Loucy (cell line): Measurements from ENCODE around the gene AGTRAP.

Source experiments
- H2AFZ ChIP-seq: fragments of 200-600 bp; sonication (generic); 2 replicates; pipeline ENCODE4 v1.6.0; 2016; ENCODE audit warnings: antibody characterized with exemption, mild to moderate bottlenecking, low read length, moderate library complexity
- H3F3A ChIP-seq: fragments of 200-600 bp; 2 replicates; pipeline ENCODE4 v1.6.0; 2016; ENCODE audit warnings: antibody characterized with exemption, low read depth, mild to moderate bottlenecking
- H3K27me3 ChIP-seq: fragments of 200-600 bp; sonication (generic); 2 replicates; pipeline ENCODE4 v1.6.1; 2014; ENCODE audit warnings: low read length, mild to moderate bottlenecking; ENCODE audit not compliant: insufficient read depth, poor library complexity, severe bottlenecking
- H3K36me3 ChIP-seq: fragments of 200-600 bp; sonication (generic); 2 replicates; pipeline ENCODE4 v1.6.1; 2016; ENCODE audit warnings: low read length; ENCODE audit not compliant: insufficient read depth
- H3K4me1 ChIP-seq: fragments of 200-600 bp; sonication (generic); 2 replicates; pipeline ENCODE4 v1.5.1; 2014; ENCODE audit warnings: low read length, mild to moderate bottlenecking; ENCODE audit not compliant: insufficient read depth, poor library complexity, severe bottlenecking
- H3K4me2 ChIP-seq: fragments of 200-600 bp; sonication (generic); 2 replicates; pipeline ENCODE4 v1.6.0; 2014; ENCODE audit warnings: antibody characterized with exemption, low read length, low read depth, mild to moderate bottlenecking; ENCODE audit not compliant: poor library complexity, severe bottlenecking
- H3K4me3 ChIP-seq: fragments of 200-600 bp; sonication (generic); 2 replicates; pipeline ENCODE4 v1.5.1; 2014; ENCODE audit warnings: low read length, mild to moderate bottlenecking, mixed read lengths; ENCODE audit not compliant: poor library complexity, severe bottlenecking
- H3K79me2 ChIP-seq: fragments of 200-600 bp; sonication (generic); 2 replicates; pipeline ENCODE4 v1.6.1; 2014; ENCODE audit warnings: low read length; ENCODE audit not compliant: insufficient read depth
- H3K9ac ChIP-seq: fragments of 200-600 bp; sonication (generic); 2 replicates; pipeline ENCODE4 v1.6.0; 2014; ENCODE audit warnings: mild to moderate bottlenecking, low read depth, low read length, moderate library complexity; ENCODE audit not compliant: poor library complexity, severe bottlenecking
- H3K9me2 ChIP-seq: fragments of 200-600 bp; sonication (generic); replicated peaks from 2 replicates; pipeline ENCODE4 v1.6.1; 2016; ENCODE audit warnings: low read depth, low read length, mixed read lengths
- H3K9me3 ChIP-seq: fragments of 200-600 bp; sonication (generic); 2 replicates; pipeline ENCODE4 v1.6.1; 2014; ENCODE audit warnings: mild to moderate bottlenecking, antibody characterized with exemption, low read length, low read depth; ENCODE audit not compliant: insufficient read depth
- H4K20me1 ChIP-seq: fragments of 200-600 bp; sonication (generic); 2 replicates; pipeline ENCODE4 v1.6.0; 2014; ENCODE audit warnings: antibody characterized with exemption, low read length, mild to moderate bottlenecking; ENCODE audit not compliant: insufficient read depth, poor library complexity, severe bottlenecking
- CTCF ChIP-seq: fragments of 200-600 bp; sonication (generic); conservative IDR thresholded peaks from 2 replicates; pipeline ENCODE4 v1.5.1; 2014; ENCODE audit warnings: mild to moderate bottlenecking, antibody characterized with exemption, low read length
- EZH2phosphoT487 ChIP-seq: fragments of 200-600 bp; IDR thresholded peaks from 2 replicates; pipeline ENCODE4 v1.6.1; 2018; ENCODE audit warnings: antibody characterized with exemption, mild to moderate bottlenecking, moderate library complexity, borderline replicate concordance

Gene AGTRAP

GRCh38 chr1:11795238-11795890 is 59.4 kb downstream of the AGTRAP start:
- no peak overlapping the region for H3K4me3 ChIP-seq
- no peak overlapping the region for H3K9ac ChIP-seq
- H4K20me1 ChIP-seq, result no peaks in the 10 kb centered on the region
- H3K4me2 ChIP-seq, result no peak overlapping the region
- H3K9me3 ChIP-seq, result no peaks in the 10 kb centered on the region
- H3F3A ChIP-seq, result no peaks in the 10 kb centered on the region
- no peaks in the 10 kb centered on the region for H3K4me1 ChIP-seq
- H3K79me2 ChIP-seq, result no peaks in the 10 kb centered on the region
- no peaks in the 10 kb centered on the region for H3K27me3 ChIP-seq
- TF ChIP-seq EZH2phosphoT487 (no peak), CTCF (no peak)
- no peaks in the 10 kb centered on the region for H3K9me2 ChIP-seq
- 0 out of 2 replicates have a peak, but pooled peaks cover 3% of the 10 kb centered on the region for H3K36me3 ChIP-seq
- no peak overlapping the region for H2AFZ ChIP-seq

- H3K4me2 ChIP-seq, result no peak overlapping the region
These were observed 60.3 kb downstream of the AGTRAP start for GRCh38 chr1:11796036-11796828.

More at GRCh38 chr1:11796036-11796828, 60.3 kb downstream of the AGTRAP start:
- TF ChIP-seq EZH2phosphoT487, result no peak
- TF ChIP-seq CTCF, result no peak
- Histone ChIP-seq H4K20me1 (no peaks in the 10 kb centered on the region), H2AFZ (no peak overlapping the region), H3K4me1 (no peaks in the 10 kb centered on the region), H3K9me3 (no peaks in the 10 kb centered on the region), H3K79me2 (no peaks in the 10 kb centered on the region; the same call in 1 of the 2 replicates), H3K36me3 (0 out of 2 replicates have a peak, but pooled peaks cover 3% of the 10 kb centered on the region), H3K9ac (no peak overlapping the region), H3K27me3 (no peaks in the 10 kb centered on the region), H3K9me2 (no peaks in the 10 kb centered on the region), H3K4me3 (no peak overlapping the region), H3F3A (no peaks in the 10 kb centered on the region)
